ENCODE measurements around the gene KCTD1. TPM values are rescaled to one million over a fixed set of nuclear protein-coding genes. Genes with fewer than 3 reads are reported as not detected.

KCTD1 gene
- total RNA-seq, 1 experiment from 2014 or later: 20.5 TPM

DNA sequence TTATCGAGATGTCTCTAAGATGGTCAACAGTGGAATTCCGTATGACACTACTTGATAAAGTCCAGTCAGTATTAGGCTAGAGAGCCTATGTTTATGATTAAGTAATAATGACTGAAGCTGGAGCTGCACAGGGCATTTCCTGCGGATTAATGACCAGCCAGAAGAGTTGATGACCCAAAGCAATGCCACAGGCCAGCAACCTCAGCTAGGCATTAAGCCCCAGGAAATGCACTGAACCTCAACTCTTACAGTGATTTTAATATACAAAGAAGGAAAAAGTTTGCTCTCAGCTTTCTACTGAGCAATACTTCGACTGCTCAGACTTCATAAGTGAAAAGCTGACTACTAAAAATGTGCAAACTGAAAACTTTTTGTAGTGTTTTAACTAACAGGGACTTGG lies 3.9 kb downstream of the KCTD1 start:
- no TSS peak for BruUV-seq (replicated peaks)
- TF ChIP-seq, protein P1, sequence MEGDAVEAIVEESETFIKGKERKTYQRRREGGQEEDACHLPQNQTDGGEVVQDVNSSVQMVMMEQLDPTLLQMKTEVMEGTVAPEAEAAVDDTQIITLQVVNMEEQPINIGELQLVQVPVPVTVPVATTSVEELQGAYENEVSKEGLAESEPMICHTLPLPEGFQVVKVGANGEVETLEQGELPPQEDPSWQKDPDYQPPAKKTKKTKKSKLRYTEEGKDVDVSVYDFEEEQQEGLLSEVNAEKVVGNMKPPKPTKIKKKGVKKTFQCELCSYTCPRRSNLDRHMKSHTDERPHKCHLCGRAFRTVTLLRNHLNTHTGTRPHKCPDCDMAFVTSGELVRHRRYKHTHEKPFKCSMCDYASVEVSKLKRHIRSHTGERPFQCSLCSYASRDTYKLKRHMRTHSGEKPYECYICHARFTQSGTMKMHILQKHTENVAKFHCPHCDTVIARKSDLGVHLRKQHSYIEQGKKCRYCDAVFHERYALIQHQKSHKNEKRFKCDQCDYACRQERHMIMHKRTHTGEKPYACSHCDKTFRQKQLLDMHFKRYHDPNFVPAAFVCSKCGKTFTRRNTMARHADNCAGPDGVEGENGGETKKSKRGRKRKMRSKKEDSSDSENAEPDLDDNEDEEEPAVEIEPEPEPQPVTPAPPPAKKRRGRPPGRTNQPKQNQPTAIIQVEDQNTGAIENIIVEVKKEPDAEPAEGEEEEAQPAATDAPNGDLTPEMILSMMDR (conservative IDR thresholded peaks at IDR 0.05): no peak
- TF ChIP-seq EZH2 (IDR thresholded peaks at IDR 0.05; ENCODE audit: low read depth): no peak
- intact Hi-C loops (cut with micrococcal nuclease; ENCODE audit: unreplicated experiment): loop anchor here (10.0 kb wide), 1 partner anchor 110 kb away; no protein-coding TSS in a partner anchor
- ChIA-PET CTCF (no interaction called here), POLR2A (ENCODE audit: unreplicated experiment) (no interaction called here)
- Histone ChIP-seq H3K79me2 (ENCODE audit: low read depth) (peaks cover 76% of the 10 kb centered on the region), H3K9me3 (ENCODE audit: insufficient read depth, low read depth) (no peaks in the 10 kb centered on the region), H3K4me1 (replicated peaks; ENCODE audit: insufficient read depth) (peaks cover 43% of the 10 kb centered on the region), H4K20me1 (ENCODE audit: insufficient read depth) (no peaks in the 10 kb centered on the region), H3K27ac (no peak overlapping the region), H3K9me2 (ENCODE audit: insufficient read depth) (no peaks in the 10 kb centered on the region), H3K4me3 (peak overlapping the region; percentile 58), H3K36me3 (ENCODE audit: low read depth) (no peaks in the 10 kb centered on the region), H2AFZ (no peak overlapping the region), H3K27me3 (ENCODE audit: insufficient read depth, low read depth) (no peaks in the 10 kb centered on the region), H3K4me2 (peak overlapping the region; percentile 90), H3F3A (ENCODE audit: insufficient read depth, low read depth) (peaks cover 4% of the 10 kb centered on the region)
- no peak for DNase-seq

DNA sequence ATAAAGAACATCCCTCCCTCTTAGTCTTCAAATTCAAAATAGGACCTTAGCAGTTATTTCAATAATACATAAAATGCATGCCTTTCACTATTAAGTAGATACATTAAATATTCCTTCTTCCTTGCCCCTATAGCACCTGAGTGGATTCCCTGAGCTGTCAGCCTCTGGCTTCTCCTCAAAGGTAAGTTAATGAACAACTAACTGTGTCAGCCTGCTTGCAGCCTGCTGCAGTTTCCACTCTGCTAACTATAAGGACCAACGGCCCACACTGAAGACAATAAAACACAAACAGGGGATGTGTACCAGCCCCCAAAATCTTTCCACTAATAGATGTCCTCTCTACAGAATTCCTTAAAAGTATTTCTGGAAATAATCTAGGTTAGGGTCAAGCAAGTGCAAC lies 5.0 kb downstream of the KCTD1 start:
- no TSS peak for BruUV-seq (replicated peaks)
- DNase-seq: no peak
- H3K4me2 ChIP-seq: peak overlapping the region; percentile 90
- CTCF ChIA-PET: no interaction called here
- H3K9me3 ChIP-seq (ENCODE audit: insufficient read depth, low read depth): no peaks in the 10 kb centered on the region
- TF ChIP-seq, protein P1 (conservative IDR thresholded peaks at IDR 0.05): no peak
- no peak for TF ChIP-seq EZH2 (IDR thresholded peaks at IDR 0.05; ENCODE audit: low read depth)
- no peak overlapping the region for H2AFZ ChIP-seq
- intact Hi-C loops (cut with micrococcal nuclease; ENCODE audit: unreplicated experiment): loop anchor here (10.0 kb wide), 1 partner anchor 111 kb away; no protein-coding TSS in a partner anchor
- H3K36me3 ChIP-seq (ENCODE audit: low read depth): no peaks in the 10 kb centered on the region
- peak overlapping the region; percentile 24; the same call in 1 of the 2 replicates for H3K4me3 ChIP-seq
- H3F3A ChIP-seq (ENCODE audit: insufficient read depth, low read depth): peaks cover 4% of the 10 kb centered on the region; the same call in 1 of the 2 replicates
- H3K27me3 ChIP-seq (ENCODE audit: insufficient read depth, low read depth): no peaks in the 10 kb centered on the region
- POLR2A ChIA-PET (ENCODE audit: unreplicated experiment): interaction anchor here (0.7 kb wide), 1 partner anchor 56 kb away, joined by 6 read pairs; no protein-coding TSS in a partner anchor
- no peaks in the 10 kb centered on the region for H4K20me1 ChIP-seq (ENCODE audit: insufficient read depth)
- H3K79me2 ChIP-seq (ENCODE audit: low read depth): peaks cover 87% of the 10 kb centered on the region
- H3K27ac ChIP-seq: no peak overlapping the region
- no peaks in the 10 kb centered on the region for H3K9me2 ChIP-seq (ENCODE audit: insufficient read depth)
- H3K4me1 ChIP-seq (replicated peaks; ENCODE audit: insufficient read depth): peaks cover 43% of the 10 kb centered on the region

- H3K27me3 ChIP-seq (ENCODE audit: insufficient read depth, low read depth): no peaks in the 10 kb centered on the region
- no peak overlapping the region for H2AFZ ChIP-seq
- peaks cover 82% of the 10 kb centered on the region for H3K79me2 ChIP-seq (ENCODE audit: low read depth)
- H3K4me3 ChIP-seq: no peak overlapping the region
- H3F3A ChIP-seq (ENCODE audit: insufficient read depth, low read depth): no peaks in the 10 kb centered on the region
- no peaks in the 10 kb centered on the region for H4K20me1 ChIP-seq (ENCODE audit: insufficient read depth)
- intact Hi-C loops (cut with micrococcal nuclease; ENCODE audit: unreplicated experiment): loop anchor here (10.0 kb wide), 1 partner anchor 115 kb away; no protein-coding TSS in a partner anchor
- H3K4me2 ChIP-seq: no peak overlapping the region; the same call in 1 of the 2 replicates
- H3K9me2 ChIP-seq (ENCODE audit: insufficient read depth): no peaks in the 10 kb centered on the region
- peaks cover 35% of the 10 kb centered on the region for H3K4me1 ChIP-seq (replicated peaks; ENCODE audit: insufficient read depth)
- no peaks in the 10 kb centered on the region for H3K36me3 ChIP-seq (ENCODE audit: low read depth)
- 0 out of 2 replicates have a peak overlapping the region, but pooled peaks have one; percentile 6 for H3K27ac ChIP-seq
- BruUV-seq (replicated peaks): no TSS peak
- ChIA-PET POLR2A (ENCODE audit: unreplicated experiment) (interaction anchor here (0.7 kb wide), 1 partner anchor 8 kb away, joined by 7 read pairs; the partner anchor contains the start of gene KCTD1), CTCF (interaction anchor here (0.6 kb wide), 1 partner anchor 8 kb away, joined by 8 read pairs; the partner anchor contains the start of gene KCTD1)
- no peak for TF ChIP-seq EZH2 (IDR thresholded peaks at IDR 0.05; ENCODE audit: low read depth)
- TF ChIP-seq, protein P1 (conservative IDR thresholded peaks at IDR 0.05): no peak
- DNase-seq: peak in 1 of 2 experiments; percentile 65
- H3K9me3 ChIP-seq (ENCODE audit: insufficient read depth, low read depth): no peaks in the 10 kb centered on the region
Measured at GRCh38 chr18:26540043-26540628, 8.2 kb downstream of the KCTD1 start.

Data from PC-9 (cell line).